Smooth muscle cell (in vitro differentiated cells): ENCODE measurements around the gene SOST. TPM values are rescaled to one million over a fixed set of nuclear protein-coding genes. Genes with fewer than 3 reads are reported as not detected.

Experiments used
- DNase-seq: peaks from one replicate; lab custom pipeline; 2025; ENCODE audit not compliant: unreplicated experiment; lab: John Stamatoyannopoulos, UW
- H2AFZ ChIP-seq: fragments of 200-600 bp; sonication (generic); 2 replicates; pipeline ENCODE4 v1.6.0; 2016; ENCODE audit warnings: antibody characterized with exemption, low read depth, mild to moderate bottlenecking
- H3F3A ChIP-seq: fragments of 200-600 bp; sonication (generic); 2 replicates; pipeline ENCODE4 v1.6.0; 2017; ENCODE audit warnings: antibody characterized with exemption, low read depth
- H3K27ac ChIP-seq: fragments of 200-600 bp; sonication (generic); 2 replicates; pipeline ENCODE4 v1.5.1; 2016; ENCODE audit warnings: low read depth, mild to moderate bottlenecking
- H3K27me3 ChIP-seq: fragments of 200-600 bp; sonication (generic); 2 replicates; pipeline ENCODE4 v1.6.1; 2016; ENCODE audit warnings: low read depth, mild to moderate bottlenecking
- H3K36me3 ChIP-seq: fragments of 200-600 bp; sonication (generic); 2 replicates; pipeline ENCODE4 v1.5.1; 2016; ENCODE audit warnings: low read depth
- H3K4me1 ChIP-seq: fragments of 200-600 bp; sonication (generic); 2 replicates; pipeline ENCODE4 v1.5.1; 2016; ENCODE audit warnings: low read depth
- H3K4me2 ChIP-seq: fragments of 200-600 bp; sonication (generic); 2 replicates; pipeline ENCODE4 v1.6.0; 2016; ENCODE audit warnings: mild to moderate bottlenecking
- H3K4me3 ChIP-seq: fragments of 200-600 bp; sonication (generic); 2 replicates; pipeline ENCODE4 v1.5.1; 2016; ENCODE audit warnings: mild to moderate bottlenecking
- H3K79me2 ChIP-seq: fragments of 200-600 bp; sonication (generic); 2 replicates; pipeline ENCODE4 v1.6.0; 2016; ENCODE audit warnings: low read depth, mild to moderate bottlenecking
- H3K9ac ChIP-seq: fragments of 200-600 bp; sonication (generic); 2 replicates; pipeline ENCODE4 v1.6.0; 2016; ENCODE audit warnings: low read depth
- H3K9me3 ChIP-seq: fragments of 200-600 bp; sonication (generic); replicated peaks from 2 replicates; pipeline ENCODE4 v1.5.1; 2016; ENCODE audit warnings: low read depth
- H4K20me1 ChIP-seq: fragments of 200-600 bp; sonication (generic); 2 replicates; pipeline ENCODE4 v1.6.0; 2016; ENCODE audit warnings: low read depth
- CTCF ChIP-seq: fragments of 200-600 bp; sonication (generic); IDR thresholded peaks from 2 replicates; pipeline ENCODE4 v1.5.1; 2017; ENCODE audit warnings: borderline replicate concordance, mild to moderate bottlenecking, antibody characterized with exemption; ENCODE audit not compliant: insufficient read depth, poor library complexity, severe bottlenecking
- WGBS: methylation state at CpG from one replicate; pipeline ENCODE4 v1.1.7; 2016; ENCODE audit warnings: low lambda C conversion rate; 5-methylcytosine and 5-hydroxymethylcytosine counted together
- polyA plus RNA-seq: library from polyadenylated mRNA; unstranded; fragments of >200 nt; fragmentation: Nextera tagmentation; extraction: Ambion mirVana; gene quantifications from 2 replicates; pipeline ENCODE4 v1.2.1, GENCODE V29; 2016
- total RNA-seq: library from RNA; depleted of rRNA; stranded (reverse); fragments of >200 nt; gene quantifications from 2 replicates; pipeline ENCODE4 v1.2.3, GENCODE V29; 2014

The SOST gene
- total and polyA plus RNA-seq, 2 experiments from 2014 or later = not detected

GRCh38 chr17:43782913-43783680 lies 24.5 kb upstream of the SOST start:
- Histone ChIP-seq H3K4me2 (peak overlapping the region; percentile 52), H3K9ac (peak overlapping the region; percentile 31), H3K79me2 (peaks cover under 1% of the 10 kb centered on the region), H3K27me3 (no peaks in the 10 kb centered on the region), H3K9me3 (no peaks in the 10 kb centered on the region), H4K20me1 (no peaks in the 10 kb centered on the region), H3K4me1 (peaks cover 5% of the 10 kb centered on the region), H3K4me3 (no peak overlapping the region), H3K27ac (peak overlapping the region; percentile 87), H2AFZ (peak overlapping the region; percentile 59), H3K36me3 (no peaks in the 10 kb centered on the region), H3F3A (peaks cover 3% of the 10 kb centered on the region)
- WGBS = 73% methylated on average over 15 of the region's 15 CpGs
- DNase-seq = no peak
- TF ChIP-seq CTCF = no peak

GRCh38 chr17:43780135-43780534 lies 21.5 kb upstream of the SOST start, which contains the start of gene CFAP97D1:
CFAP97D1 (plus strand) TSS chr17:43780435; CDS start chr17:43780463, 28 bp downstream.
- peak within 1 kb of the TSS; percentile 97 for H3K4me2 ChIP-seq
- peak within 1 kb of the TSS; percentile 100 for H3K9ac ChIP-seq
- peaks cover 3% of the 10 kb centered on the region for H3F3A ChIP-seq
- peaks cover 14% of the 10 kb centered on the region for H3K4me1 ChIP-seq
- peaks cover 2% of the 10 kb centered on the region for H4K20me1 ChIP-seq
- no peaks in the 10 kb centered on the region for H3K36me3 ChIP-seq
- no peak for DNase-seq
- no peaks in the 10 kb centered on the region for H3K9me3 ChIP-seq
- H2AFZ ChIP-seq = peak within 1 kb of the TSS; percentile 41
- no peaks in the 10 kb centered on the region for H3K27me3 ChIP-seq
- WGBS = 86% methylated on average over 7 of the region's 7 CpGs
- TF ChIP-seq CTCF = no peak
- H3K27ac ChIP-seq = peak within 1 kb of the TSS; percentile 99
- peaks cover 25% of the 10 kb centered on the region for H3K79me2 ChIP-seq
- H3K4me3 ChIP-seq = peak within 1 kb of the TSS; percentile 85

- H2AFZ ChIP-seq = peak overlapping the region; percentile 41
- no peak for TF ChIP-seq CTCF
- no peak for DNase-seq
- peaks cover 14% of the 10 kb centered on the region for H3K4me1 ChIP-seq
- H3K79me2 ChIP-seq = peaks cover 26% of the 10 kb centered on the region
- peak overlapping the region; percentile 99 for H3K27ac ChIP-seq
- H4K20me1 ChIP-seq = peaks cover 8% of the 10 kb centered on the region
- H3K4me3 ChIP-seq = peak overlapping the region; percentile 85
- H3K27me3 ChIP-seq = no peaks in the 10 kb centered on the region
- H3K4me2 ChIP-seq = peak overlapping the region; percentile 97
- peaks cover 3% of the 10 kb centered on the region for H3F3A ChIP-seq
- no peaks in the 10 kb centered on the region for H3K9me3 ChIP-seq
- H3K36me3 ChIP-seq = no peaks in the 10 kb centered on the region
- H3K9ac ChIP-seq = peak overlapping the region; percentile 100
- 10% methylated on average over 26 of the region's 26 CpGs for WGBS
Measured at GRCh38 chr17:43779145-43780125, 20.8 kb upstream of the SOST start.
